ENCODE data around the gene SV2C. TPM values are rescaled to one million over a fixed set of nuclear protein-coding genes. Genes with fewer than 3 reads are reported as not detected.

Gene SV2C, protein sequence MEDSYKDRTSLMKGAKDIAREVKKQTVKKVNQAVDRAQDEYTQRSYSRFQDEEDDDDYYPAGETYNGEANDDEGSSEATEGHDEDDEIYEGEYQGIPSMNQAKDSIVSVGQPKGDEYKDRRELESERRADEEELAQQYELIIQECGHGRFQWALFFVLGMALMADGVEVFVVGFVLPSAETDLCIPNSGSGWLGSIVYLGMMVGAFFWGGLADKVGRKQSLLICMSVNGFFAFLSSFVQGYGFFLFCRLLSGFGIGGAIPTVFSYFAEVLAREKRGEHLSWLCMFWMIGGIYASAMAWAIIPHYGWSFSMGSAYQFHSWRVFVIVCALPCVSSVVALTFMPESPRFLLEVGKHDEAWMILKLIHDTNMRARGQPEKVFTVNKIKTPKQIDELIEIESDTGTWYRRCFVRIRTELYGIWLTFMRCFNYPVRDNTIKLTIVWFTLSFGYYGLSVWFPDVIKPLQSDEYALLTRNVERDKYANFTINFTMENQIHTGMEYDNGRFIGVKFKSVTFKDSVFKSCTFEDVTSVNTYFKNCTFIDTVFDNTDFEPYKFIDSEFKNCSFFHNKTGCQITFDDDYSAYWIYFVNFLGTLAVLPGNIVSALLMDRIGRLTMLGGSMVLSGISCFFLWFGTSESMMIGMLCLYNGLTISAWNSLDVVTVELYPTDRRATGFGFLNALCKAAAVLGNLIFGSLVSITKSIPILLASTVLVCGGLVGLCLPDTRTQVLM
- 0.08 TPM in 1 of 2 replicates, not detected in the other for total RNA-seq

GRCh38 chr5:76082772-76083554 lies at the start of gene SV2C:
Gene SV2C (plus strand): TSS chr5:76083383. CDS start chr5:76131751, 48,368 bp downstream.

GRCh38 chr5:76402886-76403765 lies 319.9 kb downstream of the SV2C start, which contains the start of gene IQGAP2:
Gene IQGAP2 (plus strand): TSS chr5:76403285. CDS start chr5:76403546, 261 bp downstream.

